ENCODE results near the gene BCAP31.

BCAP31 gene

GRCh38 chrX:153724252-153725038, at the start of gene BCAP31, which contains the start of gene ABCD1:
Gene BCAP31 (minus strand): TSS chrX:153724387. CDS start chrX:153723244, 1,143 bp downstream.
Gene ABCD1 (plus strand): TSS chrX:153724856. CDS start chrX:153725267, 411 bp downstream.
- in situ Hi-C loops (cut with MboI; ENCODE audit: low sequenced_read_pairs) = no loop called here

GRCh38 chrX:153773218-153773611, 49.0 kb upstream of the BCAP31 start:
- in situ Hi-C loops (cut with MboI; ENCODE audit: low sequenced_read_pairs) = no loop called here

DNA sequence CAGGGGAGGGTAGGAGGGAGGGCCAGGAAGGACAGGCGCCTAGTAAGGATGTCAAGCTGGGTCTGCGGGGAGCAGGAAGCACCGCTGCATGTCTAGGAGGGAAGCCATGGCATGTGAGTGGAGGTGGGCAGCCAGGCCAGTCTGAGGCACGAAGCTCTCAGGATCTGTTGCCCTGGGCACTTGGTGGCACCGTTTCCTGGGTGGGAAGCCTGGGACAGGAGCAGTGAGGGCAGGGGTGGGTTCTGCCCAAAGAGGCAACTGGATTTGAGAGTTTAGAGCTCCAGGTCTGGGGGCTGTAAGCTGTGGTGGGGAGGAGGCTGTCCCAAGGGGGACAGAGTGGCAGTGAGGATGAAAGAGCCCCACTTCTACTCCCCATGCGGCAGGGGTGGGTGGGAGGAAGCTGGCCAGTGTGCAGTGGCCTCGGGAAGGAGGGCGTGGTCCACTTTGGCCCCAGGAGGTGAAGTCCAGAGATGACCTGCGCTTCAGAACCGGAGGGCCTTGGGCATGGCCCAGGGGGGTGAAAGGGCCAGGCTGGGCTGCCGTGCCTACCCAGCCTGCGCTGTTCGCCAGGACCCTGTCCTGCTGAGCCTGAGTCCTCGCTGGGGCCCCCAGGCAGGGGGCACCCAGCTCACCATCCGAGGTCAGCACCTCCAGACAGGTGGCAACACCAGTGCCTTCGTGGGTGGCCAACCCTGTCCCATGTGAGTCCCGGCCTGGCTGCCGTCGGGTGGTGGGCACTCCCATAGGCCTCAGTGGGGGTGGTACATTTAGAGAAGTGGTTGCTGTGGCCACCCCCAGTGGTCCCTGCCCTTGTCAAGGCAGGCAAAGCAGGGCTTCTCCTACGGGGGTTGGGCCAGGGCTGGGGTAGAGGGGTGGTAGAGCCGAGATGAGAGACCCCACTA, 48.4 kb upstream of the BCAP31 start:
- in situ Hi-C loops (cut with MboI; ENCODE audit: low sequenced_read_pairs) = no loop called here

DNA sequence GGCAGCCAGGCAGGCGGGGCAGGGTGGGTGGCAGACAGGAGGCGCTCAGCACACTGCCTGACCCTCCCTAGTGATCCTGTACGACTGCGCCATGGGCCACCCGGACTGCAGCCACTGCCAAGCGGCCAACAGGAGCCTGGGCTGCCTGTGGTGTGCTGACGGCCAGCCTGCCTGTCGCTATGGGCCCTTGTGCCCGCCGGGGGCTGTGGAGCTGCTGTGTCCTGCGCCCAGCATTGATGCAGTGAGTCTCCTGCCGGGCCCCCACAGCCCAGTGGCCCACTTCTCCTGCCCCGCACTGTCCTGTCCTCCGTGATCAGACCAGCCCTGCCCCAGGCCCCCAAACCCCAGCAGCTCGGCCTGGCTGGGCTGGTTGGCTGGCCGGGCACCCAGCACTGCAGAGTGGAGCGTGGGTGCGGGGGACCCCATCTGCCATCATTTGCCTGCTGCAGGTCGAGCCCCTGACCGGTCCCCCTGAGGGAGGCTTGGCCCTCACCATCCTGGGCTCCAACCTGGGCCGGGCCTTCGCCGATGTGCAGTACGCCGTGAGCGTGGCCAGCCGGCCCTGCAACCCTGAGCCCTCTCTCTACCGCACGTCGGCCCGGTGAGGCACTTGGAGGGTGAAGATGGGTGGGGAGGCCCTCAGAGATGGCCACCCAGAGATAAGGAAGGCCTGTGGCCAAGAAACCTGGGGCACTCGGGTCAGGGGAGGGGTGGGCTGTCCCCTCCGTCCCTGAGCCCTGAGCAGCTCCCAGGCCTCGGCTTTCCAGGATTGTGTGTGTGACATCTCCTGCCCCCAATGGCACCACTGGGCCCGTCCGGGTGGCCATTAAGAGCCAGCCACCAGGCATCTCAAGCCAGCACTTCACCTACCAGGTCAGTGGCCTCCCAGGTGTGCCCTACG, 47.5 kb upstream of the BCAP31 start:
- in situ Hi-C loops (cut with MboI; ENCODE audit: low sequenced_read_pairs) = no loop called here

GRCh38 chrX:153770601-153771414, 46.6 kb upstream of the BCAP31 start:
- in situ Hi-C loops (cut with MboI; ENCODE audit: low sequenced_read_pairs) = no loop called here

DNA sequence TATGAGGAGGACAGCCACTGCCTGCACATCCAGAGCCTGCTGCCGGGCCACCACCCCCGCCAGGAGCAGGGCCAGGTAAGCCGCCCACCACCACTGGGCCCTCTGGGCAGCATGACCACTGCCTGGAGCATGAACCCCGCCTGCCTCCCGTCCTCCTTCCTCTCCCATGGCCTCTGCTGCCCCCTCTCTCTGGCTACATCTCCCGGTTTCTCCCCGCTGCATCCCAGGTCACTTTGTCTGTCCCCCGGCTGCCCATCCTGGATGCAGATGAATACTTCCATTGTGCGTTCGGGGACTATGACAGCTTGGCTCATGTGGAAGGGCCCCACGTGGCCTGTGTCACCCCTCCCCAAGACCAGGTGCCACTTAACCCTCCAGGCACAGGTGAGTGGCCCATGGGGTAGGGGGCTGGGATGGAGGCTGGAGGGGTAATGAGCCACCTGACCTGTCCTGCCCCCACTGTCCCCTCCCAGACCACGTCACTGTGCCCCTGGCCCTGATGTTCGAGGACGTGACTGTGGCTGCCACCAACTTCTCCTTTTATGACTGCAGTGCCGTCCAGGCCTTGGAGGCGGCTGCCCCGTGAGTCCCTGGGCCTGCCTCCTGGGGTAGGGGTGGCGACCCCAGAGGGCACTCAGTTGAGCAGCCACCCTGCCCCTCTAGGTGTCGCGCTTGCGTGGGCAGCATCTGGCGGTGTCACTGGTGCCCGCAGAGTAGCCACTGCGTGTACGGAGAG, 45.8 kb upstream of the BCAP31 start:
- in situ Hi-C loops (cut with MboI; ENCODE audit: low sequenced_read_pairs) = no loop called here

DNA sequence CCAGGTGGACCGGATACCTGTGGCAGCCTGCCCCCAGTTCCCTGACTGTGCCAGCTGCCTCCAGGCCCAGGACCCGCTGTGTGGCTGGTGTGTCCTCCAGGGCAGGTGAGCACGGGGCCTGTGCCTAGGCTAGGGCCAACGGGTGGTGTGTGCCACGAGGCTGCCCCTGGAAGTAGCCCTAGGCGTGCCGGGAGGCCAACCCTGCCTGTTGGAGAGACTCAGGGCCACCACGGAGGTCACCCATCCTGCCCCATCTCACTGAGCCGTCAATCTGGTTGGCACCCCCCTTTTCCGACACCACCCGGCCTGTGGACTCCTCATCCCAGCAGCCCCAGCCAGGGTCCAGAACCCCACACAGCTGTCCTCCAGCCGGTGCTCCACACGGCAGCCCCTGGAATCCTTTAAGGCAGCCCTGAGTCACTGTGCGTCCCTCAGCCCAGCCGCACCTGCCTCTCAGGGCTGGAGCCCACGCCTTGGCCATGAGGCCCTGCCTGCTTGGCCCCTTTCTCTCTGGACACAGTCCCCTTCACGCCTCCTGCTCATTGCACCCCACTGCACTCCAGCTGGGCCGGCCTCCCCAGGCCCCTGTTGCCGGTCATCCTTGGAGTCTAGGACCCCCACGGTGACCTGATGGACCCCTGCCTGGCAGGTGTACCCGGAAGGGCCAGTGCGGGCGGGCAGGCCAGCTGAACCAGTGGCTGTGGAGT, 45.1 kb upstream of the BCAP31 start:
- in situ Hi-C loops (cut with MboI; ENCODE audit: low sequenced_read_pairs) = no loop called here

DNA sequence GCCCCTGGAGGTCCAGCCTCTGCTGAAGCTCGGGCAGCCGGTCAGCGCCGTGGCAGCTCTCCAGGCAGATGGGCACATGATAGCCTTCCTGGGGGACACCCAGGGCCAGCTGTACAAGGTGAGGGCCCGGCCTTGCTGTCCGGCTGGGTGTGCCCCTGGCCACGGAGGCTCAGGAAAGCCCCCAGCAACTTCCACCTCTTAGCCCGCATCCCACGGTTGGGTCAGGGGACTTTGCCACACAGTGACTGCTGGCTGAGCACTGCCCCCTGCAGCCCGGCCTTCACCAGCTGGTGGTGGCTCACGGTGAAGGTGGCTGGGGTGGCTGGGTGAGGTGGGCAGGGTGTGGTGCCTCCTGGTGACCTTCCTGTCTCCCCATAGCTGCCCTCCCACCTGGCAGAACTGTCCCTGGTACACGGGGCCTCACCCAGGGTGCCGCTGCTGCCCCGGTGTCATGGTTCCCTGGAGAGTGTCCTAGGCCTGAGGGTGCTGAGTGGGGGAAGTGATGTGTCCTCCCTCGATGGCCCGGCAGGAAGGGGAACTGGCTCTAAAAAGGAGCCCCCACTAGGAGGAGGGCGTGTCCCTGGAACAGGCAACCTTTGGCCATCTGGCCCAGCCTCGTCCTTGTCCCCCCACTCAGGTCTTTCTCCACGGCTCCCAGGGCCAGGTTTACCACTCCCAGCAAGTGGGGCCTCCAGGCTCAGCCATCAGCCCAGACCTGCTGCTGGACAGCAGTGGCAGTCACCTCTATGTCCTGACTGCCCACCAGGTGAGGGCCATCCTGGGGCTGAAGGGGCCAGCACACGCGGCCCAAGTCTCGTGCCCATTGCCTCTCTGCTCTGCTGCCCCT, 44.3 kb upstream of the BCAP31 start:
- in situ Hi-C loops (cut with MboI; ENCODE audit: low sequenced_read_pairs) = no loop called here

DNA sequence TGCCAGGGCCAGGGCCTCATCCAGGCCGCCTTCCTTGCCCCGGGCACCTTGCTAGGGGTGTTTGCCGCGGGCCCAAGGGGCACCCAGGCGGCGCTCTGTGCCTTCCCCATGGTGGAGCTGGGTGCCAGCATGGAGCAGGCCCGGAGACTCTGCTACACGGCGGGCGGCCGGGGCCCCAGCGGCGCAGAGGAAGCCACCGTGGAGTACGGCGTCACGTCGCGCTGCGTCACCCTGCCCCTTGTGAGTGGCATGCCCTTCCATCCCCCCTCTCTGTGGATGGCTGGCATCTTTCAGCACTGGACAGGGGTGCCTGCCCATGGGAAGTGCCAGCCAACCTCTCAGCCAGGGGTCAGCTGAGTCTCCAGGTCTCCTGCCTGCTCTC, 43.5 kb upstream of the BCAP31 start:
- in situ Hi-C loops (cut with MboI; ENCODE audit: low sequenced_read_pairs) = no loop called here

GRCh38 chrX:153766871-153767673, 42.9 kb upstream of the BCAP31 start:
- in situ Hi-C loops (cut with MboI; ENCODE audit: low sequenced_read_pairs) = no loop called here

DNA sequence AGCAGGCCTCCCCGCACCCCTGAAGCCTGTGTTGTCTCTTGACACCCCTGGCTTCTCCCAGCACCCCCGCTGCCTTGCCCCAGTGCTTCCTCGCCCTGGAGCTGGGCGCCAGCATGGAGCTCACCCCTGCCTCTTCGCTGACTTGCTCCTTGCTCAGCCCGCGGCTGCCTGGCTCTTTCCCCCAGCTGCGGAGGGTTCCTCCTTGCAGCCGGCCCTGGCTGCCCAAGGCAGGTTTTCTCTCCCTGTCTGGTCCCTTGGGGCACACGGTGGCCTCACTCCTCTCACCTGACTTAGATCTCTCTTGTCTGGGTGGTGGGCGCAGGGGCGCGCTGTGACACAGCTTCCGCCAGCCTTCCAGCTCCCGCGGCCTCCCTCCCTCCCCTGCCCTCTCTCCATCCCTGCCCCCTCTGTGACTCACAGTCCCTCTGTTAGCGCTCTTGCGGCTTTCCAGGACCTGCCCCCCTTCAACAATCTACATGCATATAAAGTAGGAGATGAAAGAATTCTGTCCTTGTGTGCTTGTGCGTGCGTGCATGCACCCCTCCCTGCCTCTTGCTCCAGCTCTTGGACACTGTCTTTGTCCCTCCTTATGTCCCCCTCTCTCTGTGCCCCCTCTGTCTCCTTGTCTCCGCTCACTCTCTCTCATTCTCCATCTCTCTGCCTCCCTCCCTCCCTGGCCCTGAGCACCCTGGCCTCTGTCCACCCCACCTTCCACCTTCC, 42.1 kb upstream of the BCAP31 start:
- in situ Hi-C loops (cut with MboI; ENCODE audit: low sequenced_read_pairs) = no loop called here

- in situ Hi-C loops (cut with MboI; ENCODE audit: low sequenced_read_pairs) = no loop called here
These were observed 41.2 kb upstream of the BCAP31 start for GRCh38 chrX:153765138-153766079.

- in situ Hi-C loops (cut with MboI; ENCODE audit: low sequenced_read_pairs) = no loop called here
These were observed 40.6 kb upstream of the BCAP31 start for GRCh38 chrX:153764786-153765137.

DNA sequence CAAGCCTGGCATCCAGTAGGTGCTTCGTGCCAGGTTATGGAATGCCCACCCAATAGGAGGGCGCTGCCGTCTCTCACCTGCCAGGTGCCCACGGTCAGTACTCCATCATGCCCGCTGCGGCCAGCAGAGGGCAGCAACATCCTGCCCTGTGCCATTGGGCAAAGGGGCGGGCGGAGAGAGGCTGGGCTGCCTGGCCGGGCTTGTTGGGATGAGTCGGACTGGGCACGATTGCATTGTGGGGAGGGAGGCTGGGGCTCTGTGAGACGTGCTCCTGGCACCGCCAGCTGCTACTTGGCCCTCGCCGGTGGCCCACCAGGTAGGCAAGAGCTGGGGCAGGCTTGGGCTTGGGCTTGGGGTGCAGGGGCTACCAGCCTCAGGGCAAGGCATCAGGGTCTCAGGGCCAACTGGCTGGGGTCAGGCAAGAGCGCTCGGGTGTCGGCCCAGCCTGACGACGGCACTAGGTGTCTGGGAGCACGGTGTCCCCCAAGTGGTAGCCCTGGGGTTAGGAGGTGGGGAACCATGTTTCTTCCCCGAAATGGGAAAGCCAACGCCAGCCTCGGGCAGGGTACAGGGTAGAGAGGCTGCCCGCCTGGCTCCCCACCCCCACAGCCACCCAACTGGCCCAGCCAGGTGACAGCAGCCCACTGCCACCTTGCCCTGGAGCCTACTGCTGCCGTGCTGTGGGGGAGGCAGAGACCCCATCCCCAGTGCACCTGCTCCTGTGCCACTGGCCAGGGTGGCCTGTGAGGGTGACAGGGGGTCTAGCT, 40.0 kb upstream of the BCAP31 start, which contains the start of gene PLXNB3:
Gene PLXNB3 (plus strand): TSS at position 261 of the 767 bp plus-strand sequence. CDS start 1,287 bp downstream, outside the sequence.
- in situ Hi-C loops (cut with MboI; ENCODE audit: low sequenced_read_pairs) = no loop called here

Measured in HL-60/S4 treated with phorbol 12-myristate 13-acetate at 8.2 ng/mL for 4 days and 3 days (cell line).